Ovary (tissue), 10 donors: Measurements from ENCODE around the gene NME7. TPM values are rescaled to one million over a fixed set of nuclear protein-coding genes. Genes with fewer than 3 reads are reported as not detected.
"Not testable (repeated sequence)": the region's sequence is repeated elsewhere in the genome, so short reads cannot be mapped to it uniquely, and the experiment has no call there.

Source experiments
- DNase-seq, 5 donors: peaks; one replicate each; pipeline ENCODE4 v3.0.0-alpha.2; 2019 to 2020
- H3K27ac ChIP-seq, 2 donors: fragments of 200-600 bp; one replicate each; pipeline versions ENCODE4 v1.5.1 to v1.8.0; 2019 to 2022
- H3K27me3 ChIP-seq: fragments of 200-600 bp; one replicate; pipeline ENCODE4 v1.8.0; 2022
- H3K36me3 ChIP-seq: fragments of 200-600 bp; sonication (generic); one replicate; pipeline ENCODE4 v1.5.1; 2019
- H3K4me1 ChIP-seq: one replicate; pipeline ENCODE4 v1.8.1; 2013; ENCODE audit warnings: mild to moderate bottlenecking, moderate library complexity; ENCODE audit not compliant: insufficient read depth
- H3K4me3 ChIP-seq: fragments of 200-600 bp; sonication (generic); one replicate; pipeline ENCODE4 v1.5.1; 2017
- H3K9me3 ChIP-seq, 2 donors: fragments of 200-600 bp in 1 of 2; sonication (generic) in 1 of 2; one replicate each; pipeline versions ENCODE4 v1.5.1 to v1.8.1; 2013 to 2019; ENCODE audit warnings: mild to moderate bottlenecking in 1 of 2, moderate library complexity in 1 of 2
- EP300 ChIP-seq: sonication (generic); formaldehyde crosslinking; IDR thresholded peaks from one replicate; pipeline ENCODE4 v1.6.1; 2017; ENCODE audit warnings: antibody characterized with exemption
- POLR2A ChIP-seq: fragments of 450-650 bp; IDR thresholded peaks from one replicate; pipeline ENCODE4 v1.6.1; 2017; ENCODE audit warnings: antibody characterized with exemption, mild to moderate bottlenecking, moderate library complexity
- WGBS, 3 donors: extraction: QIAGEN DNeasy Blood & Tissue Kit in 1 of 3; methylation state at CpG; one replicate each; pipeline versions ENCODE4 v1.1.5 to v1.1.7; 2013 to 2017; 5-methylcytosine and 5-hydroxymethylcytosine counted together
- intact Hi-C, 4 donors: fragments of 100-400 bp; cut with DNase I; formaldehyde crosslinking; loops; one replicate each; pipeline versions ENCODE4 v1.11.0 to v1.15.1; 2022 to 2023
- long read RNA-seq, 3 donors: library from polyadenylated mRNA in 2 of 3; unstranded in 2 of 3; transcript quantifications; one replicate each; pipeline ENCODE4 v2.0.0 and lab custom pipeline, GENCODE V29; 2021 to 2026
- polyA plus RNA-seq, 2 donors: library from polyadenylated mRNA; stranded (reverse); fragments of 200-250 nt in 1 of 2; fragments of 350-450 nt in 1 of 2; fragmentation: Illumina TruSeq in 1 of 2; extraction: RNeasy Lipid Tissue Mini Kit (QIAGEN cat#74804) in 1 of 2; gene quantifications; one replicate each; pipeline ENCODE4 v1.2.3, GENCODE V29; 2013 to 2014
- total RNA-seq, 7 donors: library from RNA; depleted of rRNA in 2 of 7; stranded (reverse); fragments of >200 nt in 2 of 7; fragmentation: NEBNext Ultra II Directional in 3 of 7; extraction: Animal tissue kit (Norgen Biotek cat#: 25700) in 3 of 7; gene quantifications; one replicate each; pipeline versions ENCODE4 v1.1.0 to v1.2.4, GENCODE V29; 2016 to 2023
- TF ChIP-seq, protein P1 (sequence below), 3 donors: fragments of 450-650 bp in 2 of 3; fragments of 200-600 bp in 1 of 3; IDR thresholded peaks; one replicate each; pipeline versions ENCODE4 v1.5.1 to v1.8.0; 2016 to 2022; ENCODE audit warnings: antibody characterized with exemption in 3 of 3, mild to moderate bottlenecking in 1 of 3
- donor health status: DM: no; HTN: no; CAD: no; lungs with moderate emphysema.
- donor health status: DM: no; HTN: no; CAD: no.
- donor health status: Bipolar disorder and iron deficiency.
- donor health status: DM: yes; HTN: yes; CAD: no.
- donor health status: DM: no; HTN: no; CAD: no.
- donor health status: DM: yes; HTN: yes; CAD: no.

NME7 gene, protein sequence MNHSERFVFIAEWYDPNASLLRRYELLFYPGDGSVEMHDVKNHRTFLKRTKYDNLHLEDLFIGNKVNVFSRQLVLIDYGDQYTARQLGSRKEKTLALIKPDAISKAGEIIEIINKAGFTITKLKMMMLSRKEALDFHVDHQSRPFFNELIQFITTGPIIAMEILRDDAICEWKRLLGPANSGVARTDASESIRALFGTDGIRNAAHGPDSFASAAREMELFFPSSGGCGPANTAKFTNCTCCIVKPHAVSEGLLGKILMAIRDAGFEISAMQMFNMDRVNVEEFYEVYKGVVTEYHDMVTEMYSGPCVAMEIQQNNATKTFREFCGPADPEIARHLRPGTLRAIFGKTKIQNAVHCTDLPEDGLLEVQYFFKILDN
- 10 to 100 TPM; 14.2 to 28.0 (median 18.4) TPM for total RNA-seq
- 10 to 100 TPM; 14.3 to 30.0 TPM for polyA plus RNA-seq
- long read RNA-seq, donor 1, transcript NME7-201 (12 exons, 1,642 nt): major isoform, 91 of 127 reads
- long read RNA-seq, donor 1, transcript NME7-203 (12 exons, 1,590 nt): minor isoform, 16 of 127 reads
- long read RNA-seq, donor 1, partial matches to known transcripts: 6 of 127 reads
- long read RNA-seq, donor 1, other reads (novel, unspliced or antisense): 13 of 127 reads
- long read RNA-seq, donor 2, transcript NME7-201 (12 exons, 1,642 nt): major isoform, 14 of 27 reads
- long read RNA-seq, donor 2, partial matches to known transcripts: 13 of 27 reads
- long read RNA-seq, donor 2, other reads (novel, unspliced or antisense): 0 of 27 reads
- long read RNA-seq, donor 3, transcript NME7-203 (12 exons, 1,590 nt): minor isoform, 5 of 30 reads
- long read RNA-seq, donor 3, transcript NME7-201 (12 exons, 1,642 nt): major isoform, 19 of 30 reads
- long read RNA-seq, donor 3, partial matches to known transcripts: 0 of 30 reads
- long read RNA-seq, donor 3, other reads (novel, unspliced or antisense): 6 of 30 reads

DNA sequence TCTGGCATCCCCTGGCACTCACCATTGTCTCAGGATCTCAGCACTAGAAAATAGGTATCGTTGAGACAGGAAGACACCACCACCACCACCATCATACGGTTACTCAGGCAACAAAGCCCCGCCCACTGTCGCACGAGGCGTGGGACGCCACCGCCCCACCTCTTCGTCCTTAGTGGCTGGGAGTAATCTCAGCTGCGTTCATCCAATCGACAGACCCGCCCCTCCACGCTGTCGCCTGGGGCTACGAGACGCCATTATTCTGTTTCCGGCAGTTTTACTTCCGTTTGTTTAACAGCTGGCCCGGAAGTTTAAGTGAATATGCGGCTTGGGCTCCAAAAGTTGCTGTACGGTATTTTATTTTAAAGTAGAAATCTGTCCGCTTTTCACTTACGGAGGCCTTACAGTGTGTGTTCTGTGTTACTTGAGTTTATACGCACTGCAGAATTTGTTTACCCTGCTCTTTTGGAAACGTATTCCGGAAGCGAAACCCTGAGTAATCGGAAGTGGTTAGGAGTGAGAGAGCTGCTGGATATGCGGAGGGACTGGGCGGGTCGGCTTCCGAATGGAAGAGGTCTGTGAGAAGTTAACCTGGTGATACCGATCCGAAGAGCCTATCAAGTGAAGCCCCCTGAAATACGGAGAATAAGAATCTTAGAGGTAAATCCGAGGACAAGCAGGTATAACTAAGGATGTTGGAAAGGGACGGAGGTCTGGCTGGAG lies at the start of gene NME7, which contains the start of gene BLZF1:
TSS of gene NME7 (minus strand) at position 112 of the 720 bp plus-strand sequence. CDS start at position 25, 87 bp downstream.
TSS of gene BLZF1 (plus strand) at position 510 of the 720 bp plus-strand sequence. CDS start 1,328 bp downstream, outside the sequence.
- intact Hi-C loops: loop anchor here in 1 of 4 donors (10.0 kb wide), 1 partner anchor 177 kb away; no protein-coding TSS in a partner anchor
- H3K4me1 ChIP-seq: peaks cover 2% of the 10 kb centered on the region
- WGBS, 3 donors: 0 to 1% (median 0%) methylated on average over 37 of the region's 37 CpGs
- no peaks in the 10 kb centered on the region for H3K27me3 ChIP-seq
- TF ChIP-seq POLR2A: peak; percentile 36
- TF ChIP-seq, protein P1, sequence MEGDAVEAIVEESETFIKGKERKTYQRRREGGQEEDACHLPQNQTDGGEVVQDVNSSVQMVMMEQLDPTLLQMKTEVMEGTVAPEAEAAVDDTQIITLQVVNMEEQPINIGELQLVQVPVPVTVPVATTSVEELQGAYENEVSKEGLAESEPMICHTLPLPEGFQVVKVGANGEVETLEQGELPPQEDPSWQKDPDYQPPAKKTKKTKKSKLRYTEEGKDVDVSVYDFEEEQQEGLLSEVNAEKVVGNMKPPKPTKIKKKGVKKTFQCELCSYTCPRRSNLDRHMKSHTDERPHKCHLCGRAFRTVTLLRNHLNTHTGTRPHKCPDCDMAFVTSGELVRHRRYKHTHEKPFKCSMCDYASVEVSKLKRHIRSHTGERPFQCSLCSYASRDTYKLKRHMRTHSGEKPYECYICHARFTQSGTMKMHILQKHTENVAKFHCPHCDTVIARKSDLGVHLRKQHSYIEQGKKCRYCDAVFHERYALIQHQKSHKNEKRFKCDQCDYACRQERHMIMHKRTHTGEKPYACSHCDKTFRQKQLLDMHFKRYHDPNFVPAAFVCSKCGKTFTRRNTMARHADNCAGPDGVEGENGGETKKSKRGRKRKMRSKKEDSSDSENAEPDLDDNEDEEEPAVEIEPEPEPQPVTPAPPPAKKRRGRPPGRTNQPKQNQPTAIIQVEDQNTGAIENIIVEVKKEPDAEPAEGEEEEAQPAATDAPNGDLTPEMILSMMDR (IDR thresholded peaks at IDR 0.05): no peak
- H3K9me3 ChIP-seq: no peaks in the 10 kb centered on the region
- peak; percentile 93 to 97 (median 94) for DNase-seq
- H3K36me3 ChIP-seq: no peaks in the 10 kb centered on the region
- peak within 1 kb of the TSS; percentile 73 for H3K4me3 ChIP-seq
- H3K27ac ChIP-seq: peak within 1 kb of the TSS; percentile 44 to 59

DNA sequence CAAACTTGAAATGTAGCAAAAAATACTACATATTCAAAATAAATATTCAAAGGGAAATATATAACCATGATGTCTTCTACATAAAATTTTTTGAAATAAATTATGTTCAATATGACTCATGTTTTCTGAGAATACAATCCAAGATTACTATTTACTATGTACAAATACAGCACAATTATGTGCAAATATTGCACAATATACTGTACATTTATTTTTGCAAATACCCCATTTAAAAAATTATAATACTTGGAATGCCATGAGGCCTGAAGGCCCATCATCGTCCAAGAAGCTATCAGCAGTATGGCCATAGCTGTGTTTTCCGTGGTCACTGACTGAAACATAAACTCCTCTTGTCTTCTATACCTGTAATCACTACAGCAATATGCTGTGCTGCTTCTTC lies 47.4 kb upstream of the NME7 start:
- intact Hi-C loops: no loop called here
- 86 to 91% (median 91%) methylated on average over 2 of the region's 2 CpGs for WGBS, 3 donors
- no peaks in the 10 kb centered on the region for H3K9me3 ChIP-seq

DNA sequence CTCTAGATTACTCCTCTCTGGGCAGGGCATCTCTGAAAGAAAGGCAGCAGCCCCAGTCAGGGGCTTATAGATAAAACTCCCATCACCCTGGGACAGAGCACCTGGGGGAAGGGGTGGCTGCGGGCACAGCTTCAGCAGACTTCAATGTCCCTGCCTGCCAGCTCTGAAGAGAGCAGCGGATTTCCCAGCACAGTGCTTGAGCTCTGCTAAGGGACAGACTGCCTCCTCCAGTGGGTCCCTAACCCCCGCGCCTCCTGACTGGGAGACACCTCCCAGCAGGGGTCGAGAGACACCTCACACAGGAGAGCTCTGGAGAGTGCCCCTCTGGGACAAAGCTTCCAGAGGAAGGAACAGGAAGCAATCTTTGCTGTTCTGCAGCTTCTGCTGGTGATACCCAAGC lies 40.7 kb upstream of the NME7 start:
- H3K9me3 ChIP-seq, H3K27me3 ChIP-seq, H3K4me3 ChIP-seq, H3K36me3 ChIP-seq, H3K4me1 ChIP-seq, H3K27ac ChIP-seq, intact Hi-C loops, DNase-seq: not testable (repeated sequence)
- WGBS, 3 donors: 83 to 100% (median 96%) methylated on average over 4 to 5 of the region's 5 CpGs

More for the DNA sequence above, 47.4 kb upstream of the NME7 start:
- no peaks in the 10 kb centered on the region for H3K27me3 ChIP-seq
- TF ChIP-seq, protein P1 (IDR thresholded peaks at IDR 0.05): no peak
- TF ChIP-seq EP300 (no peak), POLR2A (no peak)
- no peaks in the 10 kb centered on the region for H3K4me1 ChIP-seq
- H3K4me3 ChIP-seq: no peak overlapping the region
- no peak for DNase-seq
- H3K27ac ChIP-seq: no peak overlapping the region
- no peaks in the 10 kb centered on the region for H3K36me3 ChIP-seq

DNA sequence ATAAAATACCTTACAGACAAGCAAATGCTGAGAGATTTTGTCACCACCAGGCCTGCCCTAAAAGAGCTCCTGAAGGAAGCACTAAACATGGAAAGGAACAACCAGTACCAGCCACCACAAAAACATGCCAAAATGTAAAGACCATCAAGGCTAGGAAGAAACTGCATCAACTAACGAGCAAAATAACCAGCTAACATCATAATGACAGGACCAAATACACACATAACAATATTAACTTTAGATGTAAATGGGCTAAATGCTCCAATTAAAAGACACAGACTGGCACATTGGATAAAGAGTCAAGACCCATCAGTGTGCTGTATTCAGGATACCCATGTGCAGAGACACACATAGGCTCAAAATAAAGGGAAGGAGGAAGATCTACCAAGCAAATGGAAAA lies 35.0 kb upstream of the NME7 start:
- intact Hi-C loops, H3K27ac ChIP-seq, H3K4me3 ChIP-seq, DNase-seq, H3K36me3 ChIP-seq, H3K9me3 ChIP-seq, H3K27me3 ChIP-seq, H3K4me1 ChIP-seq: not testable (repeated sequence)
- WGBS, 3 donors: 82 to 100% (median 93%) methylated on average over 1 of the region's 1 CpG

DNA sequence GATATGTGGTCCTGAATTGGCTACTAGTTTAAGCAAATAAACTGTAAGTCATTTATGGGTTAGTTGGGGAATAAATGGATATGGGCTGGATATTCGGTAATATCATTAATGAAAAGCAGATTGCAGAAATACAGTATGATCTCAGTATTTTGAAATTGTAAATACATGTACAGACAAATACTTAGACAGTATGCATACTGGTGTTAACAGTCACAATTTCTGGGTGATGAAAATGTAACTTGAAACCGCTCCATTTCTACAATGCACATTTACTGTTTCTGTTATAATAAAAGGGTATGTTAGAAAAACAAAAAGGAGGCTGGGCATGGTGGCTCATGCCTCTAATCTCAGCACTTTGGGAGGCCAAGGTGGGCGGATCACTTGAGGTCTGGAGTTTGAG lies 28.4 kb upstream of the NME7 start:
- Histone ChIP-seq H3K27ac (no peak overlapping the region), H3K4me3 (no peak overlapping the region), H3K9me3 (peaks cover 0 to 3% of the 10 kb centered on the region in 2 donors), H3K27me3 (no peaks in the 10 kb centered on the region), H3K4me1 (no peaks in the 10 kb centered on the region), H3K36me3 (no peaks in the 10 kb centered on the region)
- 93 to 98% (median 95%) methylated on average over 3 of the region's 3 CpGs for WGBS, 3 donors
- no peak for DNase-seq
- TF ChIP-seq, protein P1 (IDR thresholded peaks at IDR 0.05): no peak
- TF ChIP-seq POLR2A: no peak
- TF ChIP-seq EP300: no peak
- intact Hi-C loops: no loop called here
